CD14-positive monocyte (primary cell): ENCODE results near the gene RAB11FIP4. TPM values are rescaled to one million over a fixed set of nuclear protein-coding genes. Genes with fewer than 3 reads are reported as not detected.

Source experiments
- DNase-seq, 3 donors: peaks; one replicate each; pipeline ENCODE4 v3.0.0-alpha.2; 2011 to 2022
- H2AFZ ChIP-seq: 2 replicates; pipeline ENCODE4 v1.6.0; 2012; ENCODE audit warnings: mild to moderate bottlenecking, low read depth, low read length, inconsistent platforms; ENCODE audit not compliant: insufficient read depth, poor library complexity, severe bottlenecking
- H3K27ac ChIP-seq, 2 donors: 1 replicate in 1 of 2; 2 replicates in 1 of 2; pipeline ENCODE4 v1.5.1; 2012 to 2013; ENCODE audit warnings: low read length in 2 of 2, control low read depth in 1 of 2, inconsistent platforms in 1 of 2, low read depth in 1 of 2, mild to moderate bottlenecking in 1 of 2
- H3K27me3 ChIP-seq, 2 donors: one replicate each; pipeline versions ENCODE4 v1.6.0 to v1.6.1; 2011 to 2013; ENCODE audit warnings: low read length in 2 of 2; ENCODE audit not compliant: control insufficient read depth in 2 of 2, insufficient read depth in 2 of 2
- H3K36me3 ChIP-seq, 2 donors: replicated peaks in 1 of 2; 1 replicate in 1 of 2; 2 replicates in 1 of 2; pipeline versions ENCODE4 v1.5.1 to v1.6.1; 2012 to 2013; ENCODE audit warnings: low read length in 2 of 2, control low read depth in 1 of 2, inconsistent platforms in 1 of 2, mild to moderate bottlenecking in 1 of 2; ENCODE audit not compliant: insufficient read depth in 2 of 2, control insufficient read depth in 1 of 2
- H3K4me1 ChIP-seq, 2 donors: 1 replicate in 1 of 2; 2 replicates in 1 of 2; pipeline versions ENCODE4 v1.5.1 to v1.6.1; 2012 to 2013; ENCODE audit warnings: low read length in 2 of 2, control low read depth in 1 of 2, inconsistent platforms in 1 of 2, mild to moderate bottlenecking in 1 of 2, moderate library complexity in 1 of 2; ENCODE audit not compliant: insufficient read depth in 2 of 2, control insufficient read depth in 1 of 2
- H3K4me2 ChIP-seq: replicated peaks from 2 replicates; pipeline ENCODE3; 2012; ENCODE audit warnings: low read length, moderate library complexity, mild to moderate bottlenecking; ENCODE audit not compliant: poor library complexity, severe bottlenecking; ENCODE audit errors: extremely low read depth
- H3K4me3 ChIP-seq, 3 experiments: fragments of 200-600 bp in 1 of 3; sonication (generic) in 1 of 3; replicated peaks in 1 of 3; 1 replicate in 2 of 3; 2 replicates in 1 of 3; pipeline ENCODE4 v1.5.1; 2011 to 2013; ENCODE audit warnings: low read length in 3 of 3, mild to moderate bottlenecking in 3 of 3, control low read depth in 2 of 3, low read depth in 2 of 3, inconsistent platforms in 1 of 3, moderate library complexity in 1 of 3
- H3K79me2 ChIP-seq: 2 replicates; pipeline ENCODE4 v1.6.0; 2012; ENCODE audit warnings: mild to moderate bottlenecking, control low read depth, inconsistent platforms, low read length, moderate library complexity; ENCODE audit not compliant: insufficient read depth
- H3K9ac ChIP-seq: 2 replicates; pipeline ENCODE4 v1.6.0; 2017; ENCODE audit warnings: low read length, mild to moderate bottlenecking; ENCODE audit not compliant: insufficient read depth, poor library complexity, severe bottlenecking
- H3K9me3 ChIP-seq, 2 donors: replicated peaks in 1 of 2; 1 replicate in 1 of 2; 2 replicates in 1 of 2; pipeline versions ENCODE4 v1.5.1 to v1.6.1; 2012 to 2013; ENCODE audit warnings: low read length in 2 of 2, control low read depth in 1 of 2; ENCODE audit not compliant: control insufficient read depth in 1 of 2, insufficient read depth in 1 of 2
- H4K20me1 ChIP-seq: 2 replicates; pipeline ENCODE4 v1.6.0; 2012; ENCODE audit warnings: mild to moderate bottlenecking, low read length, control low read depth, moderate library complexity; ENCODE audit not compliant: insufficient read depth
- H3K27ac Mint-ChIP-seq, 7 donors: one replicate each; pipeline ENCODE4 v1.8.0; 2020; ENCODE audit warnings: mild to moderate bottlenecking in 7 of 7, mixed read lengths in 7 of 7, moderate library complexity in 6 of 7, inconsistent platforms in 2 of 7
- H3K27me3 Mint-ChIP-seq, 3 donors: one replicate each; pipeline ENCODE4 v1.8.0; 2021 to 2022; ENCODE audit warnings: low read depth in 3 of 3, mild to moderate bottlenecking in 3 of 3, mixed read lengths in 3 of 3, moderate library complexity in 3 of 3, inconsistent platforms in 1 of 3
- H3K36me3 Mint-ChIP-seq, 2 donors: one replicate each; pipeline ENCODE4 v1.8.0; 2020; ENCODE audit warnings: mixed read lengths in 2 of 2, inconsistent platforms in 1 of 2, mild to moderate bottlenecking in 1 of 2
- H3K4me1 Mint-ChIP-seq: one replicate; pipeline ENCODE4 v1.8.0; 2020; ENCODE audit warnings: mild to moderate bottlenecking, mixed read lengths
- H3K4me3 Mint-ChIP-seq, 2 donors: one replicate each; pipeline ENCODE4 v1.8.0; 2020; ENCODE audit warnings: mild to moderate bottlenecking in 2 of 2, mixed read lengths in 2 of 2, moderate library complexity in 1 of 2
- H3K9me3 Mint-ChIP-seq, 7 donors: one replicate each; pipeline ENCODE4 v1.8.0; 2020 to 2022; ENCODE audit warnings: mixed read lengths in 7 of 7, mild to moderate bottlenecking in 6 of 7, moderate library complexity in 6 of 7, inconsistent platforms in 2 of 7
- WGBS: methylation state at CpG from one replicate; pipeline ENCODE4 v1.1.5; 2013; ENCODE audit warnings: missing lambda C conversion rate; ENCODE audit not compliant: insufficient coverage; 5-methylcytosine and 5-hydroxymethylcytosine counted together
- intact Hi-C, 2 donors: fragments of 100-400 bp; cut with micrococcal nuclease; formaldehyde crosslinking; loops; one replicate each; pipeline versions ENCODE4 v1.15.0 to v1.15.1; 2023
- polyA plus RNA-seq, 3 donors: library from polyadenylated mRNA; depleted of rRNA in 1 of 3; unstranded in 2 of 3; stranded (reverse) in 1 of 3; fragments of 300-500 nt in 2 of 3; fragments of >200 nt in 1 of 3; fragmentation: Illumina TruSeq in 2 of 3; gene quantifications; 1 replicate in 2 of 3; 2 replicates in 1 of 3; pipeline ENCODE4 v1.2.3, GENCODE V29; 2012 to 2021
- TF ChIP-seq, protein P1 (sequence below): fragments of 200-600 bp; IDR thresholded peaks from one replicate; pipeline ENCODE4 v1.8.0; 2022; ENCODE audit warnings: antibody characterized with exemption, mild to moderate bottlenecking

Gene RAB11FIP4
- polyA plus RNA-seq, 3 donors, result 10.4 to 21.9 (median 16.2) TPM

- Mint-ChIP-seq H3K27me3 (peaks cover 1 to 3% (median 1%) of the 10 kb centered on the region in 3 donors), H3K4me1 (peaks cover 3% of the 10 kb centered on the region), H3K4me3 (no peak overlapping the region), H3K9me3 (peaks cover 0 to 19% (median 9%) of the 10 kb centered on the region in 7 donors), H3K27ac (no peak overlapping the region), H3K36me3 (peaks cover 40 to 49% of the 10 kb centered on the region in 2 donors)
- DNase-seq, result no peak
- TF ChIP-seq, protein P1, sequence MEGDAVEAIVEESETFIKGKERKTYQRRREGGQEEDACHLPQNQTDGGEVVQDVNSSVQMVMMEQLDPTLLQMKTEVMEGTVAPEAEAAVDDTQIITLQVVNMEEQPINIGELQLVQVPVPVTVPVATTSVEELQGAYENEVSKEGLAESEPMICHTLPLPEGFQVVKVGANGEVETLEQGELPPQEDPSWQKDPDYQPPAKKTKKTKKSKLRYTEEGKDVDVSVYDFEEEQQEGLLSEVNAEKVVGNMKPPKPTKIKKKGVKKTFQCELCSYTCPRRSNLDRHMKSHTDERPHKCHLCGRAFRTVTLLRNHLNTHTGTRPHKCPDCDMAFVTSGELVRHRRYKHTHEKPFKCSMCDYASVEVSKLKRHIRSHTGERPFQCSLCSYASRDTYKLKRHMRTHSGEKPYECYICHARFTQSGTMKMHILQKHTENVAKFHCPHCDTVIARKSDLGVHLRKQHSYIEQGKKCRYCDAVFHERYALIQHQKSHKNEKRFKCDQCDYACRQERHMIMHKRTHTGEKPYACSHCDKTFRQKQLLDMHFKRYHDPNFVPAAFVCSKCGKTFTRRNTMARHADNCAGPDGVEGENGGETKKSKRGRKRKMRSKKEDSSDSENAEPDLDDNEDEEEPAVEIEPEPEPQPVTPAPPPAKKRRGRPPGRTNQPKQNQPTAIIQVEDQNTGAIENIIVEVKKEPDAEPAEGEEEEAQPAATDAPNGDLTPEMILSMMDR, result no peak
- Histone ChIP-seq H3K27ac (no peak overlapping the region), H3K4me2 (no peak overlapping the region), H4K20me1 (peaks cover 21% of the 10 kb centered on the region), H3K9ac (no peak overlapping the region), H3K27me3 (no peaks in the 10 kb centered on the region), H3K9me3 (peaks cover 0 to 10% of the 10 kb centered on the region in 2 donors), H2AFZ (no peak overlapping the region), H3K4me1 (no peaks in the 10 kb centered on the region), H3K36me3 (peaks cover 32 to 57% of the 10 kb centered on the region in 2 donors), H3K79me2 (no peaks in the 10 kb centered on the region), H3K4me3 (no peak overlapping the region)
- WGBS, result 93% methylated on average over 11 of the region's 13 CpGs
- intact Hi-C loops, result no loop called here
These were observed 130.3 kb downstream of the RAB11FIP4 start for GRCh38 chr17:31521632-31522283.

DNA sequence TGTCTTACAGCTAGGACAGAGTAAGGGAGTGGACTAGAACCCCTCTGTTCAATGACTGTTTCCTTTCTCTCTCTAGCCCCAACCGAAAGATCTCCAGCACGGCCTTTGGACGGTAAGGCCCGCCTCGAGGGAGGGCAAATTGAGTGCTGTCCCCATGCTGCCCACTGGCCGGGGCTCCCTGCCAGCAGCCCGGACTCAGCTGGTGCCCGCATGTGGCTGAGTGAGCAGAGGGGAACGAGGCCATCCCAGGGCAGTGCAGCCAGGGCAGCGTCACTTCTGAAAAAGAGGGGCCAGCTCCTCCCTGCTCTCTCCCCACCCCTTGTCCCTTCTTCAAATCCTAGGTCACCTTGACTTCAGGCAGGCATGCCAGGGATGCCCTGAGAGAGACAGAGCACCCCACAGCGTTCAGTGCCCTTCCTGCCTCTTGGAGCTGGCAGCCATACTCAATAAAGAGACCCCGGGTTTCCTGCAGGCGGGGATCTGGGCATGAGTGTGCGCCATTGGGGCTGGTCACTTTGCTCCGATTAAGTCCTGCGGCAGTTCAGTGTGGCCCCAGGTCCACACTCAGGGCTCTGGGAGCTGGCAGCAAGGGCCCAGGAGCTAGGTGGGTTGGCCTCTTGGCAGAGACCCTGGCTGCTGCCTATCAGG is 130.9 kb downstream of the RAB11FIP4 start:
- H2AFZ ChIP-seq, result no peak overlapping the region
- 96% methylated on average over 9 of the region's 16 CpGs for WGBS
- peaks cover 0 to 10% of the 10 kb centered on the region in 2 donors for H3K9me3 ChIP-seq
- no peaks in the 10 kb centered on the region for H3K27me3 ChIP-seq
- Mint-ChIP-seq H3K4me1 (peaks cover 3% of the 10 kb centered on the region), H3K27me3 (peaks cover 1 to 3% (median 1%) of the 10 kb centered on the region in 3 donors), H3K36me3 (peaks cover 40 to 55% of the 10 kb centered on the region in 2 donors), H3K9me3 (peaks cover 0 to 17% (median 9%) of the 10 kb centered on the region in 7 donors), H3K27ac (no peak overlapping the region), H3K4me3 (no peak overlapping the region)
- no peak overlapping the region for H3K27ac ChIP-seq
- no peaks in the 10 kb centered on the region for H3K79me2 ChIP-seq
- peaks cover 18% of the 10 kb centered on the region for H4K20me1 ChIP-seq
- H3K36me3 ChIP-seq, result peaks cover 32 to 63% of the 10 kb centered on the region in 2 donors
- H3K4me2 ChIP-seq, result no peak overlapping the region
- no peak for DNase-seq
- intact Hi-C loops, result no loop called here
- no peak overlapping the region for H3K4me3 ChIP-seq
- TF ChIP-seq, protein P1, result no peak
- H3K4me1 ChIP-seq, result no peaks in the 10 kb centered on the region
- H3K9ac ChIP-seq, result no peak overlapping the region
